ENCODE data around the gene NCOA7.
A peak's percentile ranks its signal among the peaks of the same experiment; 100 is the strongest.

DNA sequence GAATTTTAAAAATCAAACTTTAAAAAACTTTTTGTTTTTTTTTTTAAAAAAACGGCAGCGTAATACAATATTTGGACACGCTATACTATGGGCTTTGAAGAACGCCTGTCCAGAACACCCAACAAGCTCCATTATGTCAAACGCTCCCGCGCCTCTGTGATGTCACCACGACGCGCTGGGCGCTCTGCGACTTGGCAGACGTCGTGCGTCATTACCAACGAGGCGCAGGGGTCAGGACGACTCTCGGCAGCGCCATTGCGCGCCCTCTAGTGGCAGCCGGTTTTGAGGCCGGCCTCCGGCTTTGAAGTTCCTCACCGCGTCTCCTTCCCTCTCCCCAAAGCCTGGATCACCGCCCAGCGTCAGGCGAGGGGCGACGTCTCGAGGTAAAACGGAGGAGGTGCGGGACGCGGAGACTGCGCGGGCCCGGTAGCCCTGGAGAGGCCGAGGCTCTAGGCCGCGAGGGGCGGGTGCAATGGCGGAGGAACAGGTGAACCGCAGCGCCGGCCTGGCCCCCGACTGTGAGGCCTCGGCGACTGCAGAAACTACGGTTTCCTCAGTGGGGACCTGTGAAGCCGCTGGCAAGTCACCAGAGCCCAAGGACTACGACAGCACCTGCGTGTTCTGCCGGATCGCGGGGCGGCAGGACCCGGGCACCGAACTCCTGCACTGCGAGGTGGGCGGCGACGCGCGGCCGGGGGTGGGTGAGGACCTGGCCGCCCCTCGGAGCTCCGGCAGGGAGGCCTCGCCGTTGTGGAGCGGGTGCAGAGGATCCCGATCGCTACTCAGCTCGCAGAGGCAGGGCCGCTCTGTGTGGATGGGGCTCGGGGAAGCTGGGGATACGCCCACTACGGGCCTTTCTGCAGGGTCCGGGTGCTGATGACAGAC, 166.0 kb downstream of the NCOA7 start, which contains the start of gene HINT3:
- TF ChIP-seq POLR2A (IDR thresholded peaks at IDR 0.05; ENCODE audit: low read depth, low read length) (peak; percentile 57; the same call in 1 of the 2 replicates), TAF1 (IDR thresholded peaks at IDR 0.05; ENCODE audit: borderline replicate concordance, low read depth, low read length) (0 out of 2 replicates have a peak, but pooled peaks have one; percentile 57), POLR2AphosphoS5 (IDR thresholded peaks at IDR 0.05; ENCODE audit: low read depth, low read length) (0 out of 2 replicates have a peak, but pooled peaks have one; percentile 44)

Measured in GM12892 (cell line).